H1 (cell line): ENCODE results near the gene LMBR1. TPM values are rescaled to one million over a fixed set of nuclear protein-coding genes. Genes with fewer than 3 reads are reported as not detected.

Source experiments
- ATF3 ChIP-seq: IDR thresholded peaks from 2 replicates; pipeline ENCODE4 v1.6.1; 2011; ENCODE audit warnings: low read depth, mild to moderate bottlenecking, low read length; ENCODE audit not compliant: insufficient read depth
- TAF7 ChIP-seq: optimal IDR thresholded peaks from 2 replicates; pipeline ENCODE3; 2011; ENCODE audit warnings: low read depth, mild to moderate bottlenecking, inconsistent platforms, low read length, moderate library complexity, borderline replicate concordance
- polyA plus RNA-seq, 7 experiments: library from polyadenylated mRNA; depleted of rRNA in 3 of 7; stranded (reverse) in 5 of 7; unstranded in 2 of 7; fragments of >200 nt in 5 of 7; fragments of 200-250 nt in 2 of 7; gene quantifications; 1 replicate in 5 of 7; 2 replicates in 1 of 7; 4 replicates in 1 of 7; pipeline versions ENCODE4 v1.2.1 to v1.2.3, GENCODE V29; 2011 to 2013; ENCODE audit warnings: missing spikeins in 2 of 7, mixed read lengths in 2 of 7
- total RNA-seq: library from RNA; stranded (reverse); fragmentation: NEBNext Ultra II Directional; extraction: Animal tissue kit (Norgen Biotek cat#: 25700); gene quantifications from 2 replicates; pipeline ENCODE4 v1.2.1, GENCODE V29; 2021

The LMBR1 gene
- total and polyA plus RNA-seq, 2 of the 8 experiments (the other 6 are each of a cell fraction or from before 2014, with no cell fraction given), result 15.1 to 70.4 TPM

- TF ChIP-seq TAF7 (no peak), ATF3 (no peak)
- TF ChIP-seq, all 59 proteins: peak for 0
These were observed 238.3 kb downstream of the LMBR1 start (continued) for GRCh38 chr7:156654511-156655234.
